Measurements from ENCODE around the gene TPPP2.

TPPP2 gene

GRCh38 chr14:21074398-21075272 lies 44.6 kb downstream of the TPPP2 start:
- in situ Hi-C loops (cut with HindIII; ENCODE audit: low sequenced_read_pairs): no loop called here

GRCh38 chr14:21075719-21076437 lies 45.9 kb downstream of the TPPP2 start:
- in situ Hi-C loops (cut with HindIII; ENCODE audit: low sequenced_read_pairs): no loop called here

GRCh38 chr14:21077672-21078071 lies 47.7 kb downstream of the TPPP2 start:
- in situ Hi-C loops (cut with HindIII; ENCODE audit: low sequenced_read_pairs): no loop called here

- in situ Hi-C loops (cut with HindIII; ENCODE audit: low sequenced_read_pairs): no loop called here
Observed at GRCh38 chr14:21078287-21078686, 48.3 kb downstream of the TPPP2 start.

GRCh38 chr14:21078726-21079125 lies 48.7 kb downstream of the TPPP2 start:
- in situ Hi-C loops (cut with HindIII; ENCODE audit: low sequenced_read_pairs): no loop called here

GRCh38 chr14:21081521-21082142 lies 51.6 kb downstream of the TPPP2 start:
- in situ Hi-C loops (cut with HindIII; ENCODE audit: low sequenced_read_pairs): no loop called here
